ENCODE data around the gene CCDC120.

CCDC120 gene

GRCh38 chrX:49089553-49089952, 30.8 kb downstream of the CCDC120 start:
- no peak overlapping the region for H2BK15ac ChIP-seq (ENCODE audit: low read length)
- H3K4ac ChIP-seq (ENCODE audit: low read length) = no peak overlapping the region
- H3K14ac ChIP-seq (ENCODE audit: low read length) = no peak overlapping the region
- no peak overlapping the region for H3K9ac ChIP-seq (ENCODE audit: low read depth, low read length, poor library complexity)
- H4K8ac ChIP-seq (ENCODE audit: low read depth, low read length) = no peak overlapping the region
- H3K23ac ChIP-seq (ENCODE audit: low read depth, low read length, poor library complexity) = no peak overlapping the region
- H3K27ac ChIP-seq (replicated peaks; ENCODE audit: low read length) = no peak overlapping the region
- H2BK120ac ChIP-seq (ENCODE audit: low read depth, low read length) = no peak overlapping the region
- DNase-seq (ENCODE audit: low spot score) = no peak
- no peak overlapping the region for H2BK12ac ChIP-seq (ENCODE audit: low read length)
- no peaks in the 10 kb centered on the region for H3K36me3 ChIP-seq (replicated peaks in 1 of 2; ENCODE audit: control insufficient read depth in 2 of 2, insufficient read depth in 2 of 2, low read length in 2 of 2)
- H3K4me3 ChIP-seq (ENCODE audit: low read length in 2 of 2) = no peak overlapping the region
- H2AFZ ChIP-seq (ENCODE audit: low read length) = no peak overlapping the region
- no peaks in the 10 kb centered on the region for H3K4me1 ChIP-seq (ENCODE audit: control insufficient read depth in 2 of 2, insufficient read depth in 1 of 2, low read depth in 1 of 2, low read length in 2 of 2)
- H2BK5ac ChIP-seq (ENCODE audit: low read length) = no peak overlapping the region
- no peaks in the 10 kb centered on the region for H3K9me3 ChIP-seq (replicated peaks in 1 of 2; ENCODE audit: control insufficient read depth in 2 of 2, insufficient read depth in 1 of 2, low read depth in 1 of 2, low read length in 2 of 2)
- H3K27me3 ChIP-seq (ENCODE audit: control insufficient read depth in 3 of 3, insufficient read depth in 3 of 3, low read depth in 1 of 3, low read length in 3 of 3) = no peaks in the 10 kb centered on the region
- no peak overlapping the region for H3K18ac ChIP-seq (ENCODE audit: low read length)
- H4K91ac ChIP-seq (ENCODE audit: low read depth, low read length, poor library complexity) = no peak overlapping the region
- no CpG with 5 or more reads among the region's 4 CpGs for WGBS, 2 donors (ENCODE audit: extremely low coverage in 2 of 2, insufficient read length in 2 of 2, insufficient replicate concordance in 1 of 2)
- H3K79me1 ChIP-seq (ENCODE audit: low read depth, low read length) = no peaks in the 10 kb centered on the region
- no peak overlapping the region for H2AK5ac ChIP-seq (ENCODE audit: low read depth, low read length)
- H3K4me2 ChIP-seq (ENCODE audit: insufficient read depth, low read length, poor library complexity, severe bottlenecking) = no peak overlapping the region

- H3K23ac ChIP-seq (ENCODE audit: low read depth, low read length, poor library complexity) = no peak overlapping the region
- no peak for DNase-seq (ENCODE audit: low spot score)
- H3K9ac ChIP-seq (ENCODE audit: low read depth, low read length, poor library complexity) = no peak overlapping the region
- H3K4ac ChIP-seq (ENCODE audit: low read length) = no peak overlapping the region
- H3K4me3 ChIP-seq (ENCODE audit: low read length in 2 of 2) = no peak overlapping the region
- WGBS, 2 donors (ENCODE audit: extremely low coverage in 2 of 2, insufficient read length in 2 of 2, insufficient replicate concordance in 1 of 2) = no CpG with 5 or more reads among the region's 4 CpGs
- no peak overlapping the region for H3K4me2 ChIP-seq (ENCODE audit: insufficient read depth, low read length, poor library complexity, severe bottlenecking)
- H2AK5ac ChIP-seq (ENCODE audit: low read depth, low read length) = no peak overlapping the region
- H3K36me3 ChIP-seq (replicated peaks in 1 of 2; ENCODE audit: control insufficient read depth in 2 of 2, insufficient read depth in 2 of 2, low read length in 2 of 2) = no peaks in the 10 kb centered on the region
- no peaks in the 10 kb centered on the region for H3K79me1 ChIP-seq (ENCODE audit: low read depth, low read length)
- no peaks in the 10 kb centered on the region for H3K9me3 ChIP-seq (replicated peaks in 1 of 2; ENCODE audit: control insufficient read depth in 2 of 2, insufficient read depth in 1 of 2, low read depth in 1 of 2, low read length in 2 of 2)
- H4K91ac ChIP-seq (ENCODE audit: low read depth, low read length, poor library complexity) = no peak overlapping the region
- no peak overlapping the region for H2BK5ac ChIP-seq (ENCODE audit: low read length)
- H3K27ac ChIP-seq (replicated peaks; ENCODE audit: low read length) = no peak overlapping the region
- H2BK120ac ChIP-seq (ENCODE audit: low read depth, low read length) = no peak overlapping the region
- no peak overlapping the region for H2BK15ac ChIP-seq (ENCODE audit: low read length)
- no peak overlapping the region for H2AFZ ChIP-seq (ENCODE audit: low read length)
- H3K27me3 ChIP-seq (ENCODE audit: control insufficient read depth in 3 of 3, insufficient read depth in 3 of 3, low read depth in 1 of 3, low read length in 3 of 3) = no peaks in the 10 kb centered on the region
- no peak overlapping the region for H2BK12ac ChIP-seq (ENCODE audit: low read length)
- no peak overlapping the region for H3K18ac ChIP-seq (ENCODE audit: low read length)
- no peak overlapping the region for H3K14ac ChIP-seq (ENCODE audit: low read length)
- H3K4me1 ChIP-seq (ENCODE audit: control insufficient read depth in 2 of 2, insufficient read depth in 1 of 2, low read depth in 1 of 2, low read length in 2 of 2) = no peaks in the 10 kb centered on the region
- H4K8ac ChIP-seq (ENCODE audit: low read depth, low read length) = no peak overlapping the region
Measured at GRCh38 chrX:49096419-49096818, 37.6 kb downstream of the CCDC120 start.

- no CpG with 5 or more reads among the region's 74 CpGs for WGBS, 2 donors (ENCODE audit: extremely low coverage in 2 of 2, insufficient read length in 2 of 2, insufficient replicate concordance in 1 of 2)
- H4K91ac ChIP-seq (ENCODE audit: low read depth, low read length, poor library complexity) = no peak overlapping the region
- no peak overlapping the region for H2BK120ac ChIP-seq (ENCODE audit: low read depth, low read length)
- no peaks in the 10 kb centered on the region for H3K36me3 ChIP-seq (replicated peaks in 1 of 2; ENCODE audit: control insufficient read depth in 2 of 2, insufficient read depth in 2 of 2, low read length in 2 of 2)
- H4K8ac ChIP-seq (ENCODE audit: low read depth, low read length) = no peak overlapping the region
- no peak overlapping the region for H2BK15ac ChIP-seq (ENCODE audit: low read length)
- H2AFZ ChIP-seq (ENCODE audit: low read length) = peak overlapping the region; percentile 95
- no peak overlapping the region for H2BK12ac ChIP-seq (ENCODE audit: low read length)
- peak; percentile 89 for DNase-seq (ENCODE audit: low spot score)
- H3K23ac ChIP-seq (ENCODE audit: low read depth, low read length, poor library complexity) = peak overlapping the region; percentile 55
- no peak overlapping the region for H2BK5ac ChIP-seq (ENCODE audit: low read length)
- peak overlapping the region; percentile 85 to 89 for H3K4me3 ChIP-seq (ENCODE audit: low read length in 2 of 2)
- peak overlapping the region; percentile 94 for H3K9ac ChIP-seq (ENCODE audit: low read depth, low read length, poor library complexity)
- H2AK5ac ChIP-seq (ENCODE audit: low read depth, low read length) = no peak overlapping the region
- no peaks in the 10 kb centered on the region for H3K4me1 ChIP-seq (ENCODE audit: control insufficient read depth in 2 of 2, insufficient read depth in 1 of 2, low read depth in 1 of 2, low read length in 2 of 2)
- no peaks in the 10 kb centered on the region for H3K79me1 ChIP-seq (ENCODE audit: low read depth, low read length)
- H3K4me2 ChIP-seq (ENCODE audit: insufficient read depth, low read length, poor library complexity, severe bottlenecking) = peak overlapping the region; percentile 73
- H3K27me3 ChIP-seq (ENCODE audit: control insufficient read depth in 3 of 3, insufficient read depth in 3 of 3, low read depth in 1 of 3, low read length in 3 of 3) = no peaks in the 10 kb centered on the region
- peak overlapping the region; percentile 83 for H3K18ac ChIP-seq (ENCODE audit: low read length)
- no peak overlapping the region for H3K27ac ChIP-seq (replicated peaks; ENCODE audit: low read length)
- H3K4ac ChIP-seq (ENCODE audit: low read length) = no peak overlapping the region
- no peak overlapping the region for H3K14ac ChIP-seq (ENCODE audit: low read length)
- H3K9me3 ChIP-seq (replicated peaks in 1 of 2; ENCODE audit: control insufficient read depth in 2 of 2, insufficient read depth in 1 of 2, low read depth in 1 of 2, low read length in 2 of 2) = no peaks in the 10 kb centered on the region
Measured at GRCh38 chrX:49100704-49101628, 42.2 kb downstream of the CCDC120 start.

GRCh38 chrX:49101629-49101984, 42.8 kb downstream of the CCDC120 start:
- peak overlapping the region; percentile 54 for H3K4me2 ChIP-seq (ENCODE audit: insufficient read depth, low read length, poor library complexity, severe bottlenecking)
- no peak overlapping the region for H3K14ac ChIP-seq (ENCODE audit: low read length)
- DNase-seq (ENCODE audit: low spot score) = no peak
- peak overlapping the region; percentile 81 to 85 for H3K4me3 ChIP-seq (ENCODE audit: low read length in 2 of 2)
- H2BK5ac ChIP-seq (ENCODE audit: low read length) = no peak overlapping the region
- H2BK12ac ChIP-seq (ENCODE audit: low read length) = no peak overlapping the region
- no peaks in the 10 kb centered on the region for H3K9me3 ChIP-seq (replicated peaks in 1 of 2; ENCODE audit: control insufficient read depth in 2 of 2, insufficient read depth in 1 of 2, low read depth in 1 of 2, low read length in 2 of 2)
- peak overlapping the region; percentile 77 for H3K9ac ChIP-seq (ENCODE audit: low read depth, low read length, poor library complexity)
- WGBS, 2 donors (ENCODE audit: extremely low coverage in 2 of 2, insufficient read length in 2 of 2, insufficient replicate concordance in 1 of 2) = no CpG with 5 or more reads among the region's 9 CpGs
- no peaks in the 10 kb centered on the region for H3K27me3 ChIP-seq (ENCODE audit: control insufficient read depth in 3 of 3, insufficient read depth in 3 of 3, low read depth in 1 of 3, low read length in 3 of 3)
- H3K36me3 ChIP-seq (replicated peaks in 1 of 2; ENCODE audit: control insufficient read depth in 2 of 2, insufficient read depth in 2 of 2, low read length in 2 of 2) = peaks cover 2 to 3% of the 10 kb centered on the region in 2 donors
- no peak overlapping the region for H4K91ac ChIP-seq (ENCODE audit: low read depth, low read length, poor library complexity)
- H2BK120ac ChIP-seq (ENCODE audit: low read depth, low read length) = no peak overlapping the region
- H3K4ac ChIP-seq (ENCODE audit: low read length) = no peak overlapping the region
- H3K18ac ChIP-seq (ENCODE audit: low read length) = peak overlapping the region; percentile 83
- no peak overlapping the region for H4K8ac ChIP-seq (ENCODE audit: low read depth, low read length)
- H2AK5ac ChIP-seq (ENCODE audit: low read depth, low read length) = no peak overlapping the region
- H3K27ac ChIP-seq (replicated peaks; ENCODE audit: low read length) = no peak overlapping the region
- peak overlapping the region; percentile 95 for H2AFZ ChIP-seq (ENCODE audit: low read length)
- H3K79me1 ChIP-seq (ENCODE audit: low read depth, low read length) = no peaks in the 10 kb centered on the region
- no peak overlapping the region for H3K23ac ChIP-seq (ENCODE audit: low read depth, low read length, poor library complexity)
- no peak overlapping the region for H2BK15ac ChIP-seq (ENCODE audit: low read length)
- H3K4me1 ChIP-seq (ENCODE audit: control insufficient read depth in 2 of 2, insufficient read depth in 1 of 2, low read depth in 1 of 2, low read length in 2 of 2) = no peaks in the 10 kb centered on the region
